Islet of Langerhans (tissue), 1 donor: ENCODE results near the gene GNL3L.
"Not testable (repeated sequence)": the region's sequence is repeated elsewhere in the genome, so short reads cannot be mapped to it uniquely, and the experiment has no call there.

Experiments used
- FAIRE-seq: peaks from one replicate; lab custom pipeline; 2011; peaks lifted over from hg19 to GRCh38; lab: Jason Lieb, UNC

GNL3L gene

GRCh38 chrX:54529552-54530356, at the start of gene GNL3L:
GNL3L (plus strand) TSS chrX:54530219; CDS start chrX:54532567, 2,348 bp downstream.
- FAIRE-seq = peak; percentile 69

GRCh38 chrX:54482839-54483593, 47.0 kb upstream of the GNL3L start:
- FAIRE-seq = no peak

- no peak for FAIRE-seq
Measured at GRCh38 chrX:54483946-54484345, 46.1 kb upstream of the GNL3L start.

DNA sequence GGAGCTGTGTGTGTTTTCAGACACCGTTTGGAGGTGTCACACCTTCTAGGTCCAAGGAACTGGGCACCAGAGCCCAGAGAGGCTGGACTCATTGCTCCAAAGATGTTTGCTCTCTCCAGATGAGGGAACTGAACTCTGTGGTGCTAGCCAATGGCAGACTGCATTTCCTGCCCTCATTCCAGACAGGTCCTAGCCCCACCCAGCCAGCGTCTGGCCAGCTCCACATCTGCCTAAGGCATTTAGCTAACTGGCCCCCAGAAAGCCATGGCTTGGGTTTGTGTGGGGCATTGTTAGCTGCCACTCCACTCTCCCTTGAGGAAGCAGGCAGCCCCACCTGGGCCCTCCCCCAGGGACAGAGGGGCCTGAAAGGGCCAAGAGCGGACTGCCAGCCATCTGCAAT, 45.4 kb upstream of the GNL3L start:
- no peak for FAIRE-seq

DNA sequence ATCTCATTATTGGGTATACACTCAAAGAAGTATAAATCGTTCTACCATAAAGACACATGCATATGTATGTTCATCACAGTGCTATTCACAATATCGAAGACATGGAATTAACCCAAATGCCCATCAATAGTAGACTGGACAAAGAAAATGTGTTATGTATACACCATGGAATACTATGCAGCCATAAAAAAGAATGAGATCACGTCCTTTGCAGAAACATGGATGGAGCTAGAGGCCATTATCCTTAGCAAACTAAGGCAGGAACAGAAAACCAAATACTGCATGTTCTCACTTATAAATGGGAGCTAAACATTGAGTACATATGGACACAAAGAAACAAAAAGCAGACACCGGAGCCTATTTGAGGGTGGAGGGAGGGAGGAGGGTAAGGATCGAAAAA, 40.2 kb upstream of the GNL3L start:
- not testable (repeated sequence) for FAIRE-seq

DNA sequence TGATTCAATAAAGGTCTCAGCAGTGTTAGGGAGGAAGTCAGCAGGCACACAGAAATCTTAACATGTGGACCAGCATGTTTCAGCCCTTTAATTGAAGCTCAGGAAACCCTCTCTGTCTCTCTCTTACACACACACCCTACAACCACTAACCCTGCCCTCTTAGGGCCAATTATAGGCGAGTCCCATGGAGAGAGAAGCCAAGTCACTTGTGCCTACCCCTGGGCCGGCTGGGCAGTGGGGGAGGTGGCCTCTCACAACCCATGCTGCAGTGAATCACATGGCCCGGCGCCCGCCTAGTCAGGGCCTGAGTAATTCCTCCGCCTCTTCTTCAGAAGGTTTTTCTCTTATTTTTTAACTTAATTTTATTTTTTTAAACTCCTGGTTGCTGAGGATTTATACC, 37.7 kb upstream of the GNL3L start:
- no peak for FAIRE-seq

DNA sequence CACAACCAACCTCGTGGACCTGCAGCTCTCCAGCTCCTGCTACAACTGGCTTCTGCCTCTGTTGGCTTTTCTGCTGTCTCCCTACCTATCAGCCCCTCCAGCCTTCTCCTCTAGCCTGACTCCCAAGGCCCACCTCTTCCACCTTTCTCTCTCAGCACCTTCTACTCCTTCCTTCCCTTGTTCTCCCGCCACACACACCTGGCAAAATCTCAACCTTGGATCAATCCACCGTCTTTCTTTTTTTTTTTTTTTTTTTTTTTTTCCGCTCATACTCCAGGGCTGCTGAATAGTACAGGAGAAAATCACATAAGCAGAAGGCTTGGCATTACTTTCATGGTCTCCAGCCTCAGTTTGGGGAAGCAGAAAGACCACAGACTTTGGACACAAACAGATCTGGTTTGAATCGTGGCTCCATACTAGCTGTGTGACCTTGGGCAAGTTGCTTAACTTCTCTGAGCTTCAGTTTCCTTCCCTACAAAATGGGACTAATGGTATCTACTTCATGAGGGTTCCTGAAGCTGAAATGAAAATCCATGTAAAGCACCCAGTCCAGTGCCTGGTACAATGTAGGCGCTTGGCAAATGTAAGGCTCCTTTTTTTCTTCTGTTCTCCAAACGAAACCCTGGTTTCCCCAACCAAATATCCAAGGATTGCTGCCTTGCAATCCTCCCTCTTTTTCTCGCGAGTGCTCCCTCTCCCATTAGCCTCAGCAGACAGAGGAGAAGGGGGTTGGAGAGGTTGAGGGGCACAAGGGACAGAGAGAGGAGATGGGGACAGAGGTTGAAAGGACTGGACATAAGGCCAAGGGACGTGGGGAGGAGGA, 35.6 kb upstream of the GNL3L start:
- no peak for FAIRE-seq

DNA sequence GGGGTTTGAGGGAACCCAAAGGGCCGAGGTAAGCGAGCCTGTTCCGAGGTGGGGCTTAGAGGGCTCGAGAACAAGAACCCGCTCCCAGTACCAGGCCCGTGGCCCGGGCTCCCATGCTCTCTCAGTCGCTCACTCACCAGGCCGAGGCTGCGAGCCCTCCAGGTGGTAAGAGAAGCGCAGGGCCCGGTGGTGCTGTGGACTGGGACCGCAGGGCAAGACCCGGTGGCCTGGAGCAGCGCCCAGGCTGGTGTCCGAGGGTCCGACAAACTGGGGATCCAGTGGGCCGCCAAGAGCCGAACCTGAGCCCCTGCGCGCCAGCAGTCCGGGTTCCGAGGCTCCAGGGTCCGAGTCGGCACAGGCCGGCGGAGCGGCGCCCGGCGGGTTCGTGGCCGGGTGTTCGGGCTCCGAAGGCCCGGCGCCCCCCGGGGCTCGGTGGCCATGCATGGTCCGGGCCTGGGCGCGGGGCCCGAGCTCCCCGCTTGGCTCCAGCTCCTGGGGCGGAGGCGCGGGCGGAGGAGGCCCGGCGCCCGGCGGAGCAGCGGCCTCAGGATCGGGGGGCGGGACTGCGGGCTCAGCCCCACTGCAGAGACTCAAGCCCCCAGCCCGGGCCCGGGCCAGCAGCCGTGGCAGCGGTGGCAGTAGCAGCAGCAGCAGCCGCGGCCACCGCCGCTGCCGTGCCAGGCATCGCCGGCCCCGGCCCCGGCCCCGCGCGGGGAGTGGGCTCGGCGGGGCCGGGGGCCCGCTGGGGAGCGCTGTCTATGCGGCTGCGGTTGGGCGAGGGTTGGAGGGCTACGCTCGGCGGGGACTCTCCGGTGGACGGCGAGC, 34.8 kb upstream of the GNL3L start:
- no peak for FAIRE-seq

DNA sequence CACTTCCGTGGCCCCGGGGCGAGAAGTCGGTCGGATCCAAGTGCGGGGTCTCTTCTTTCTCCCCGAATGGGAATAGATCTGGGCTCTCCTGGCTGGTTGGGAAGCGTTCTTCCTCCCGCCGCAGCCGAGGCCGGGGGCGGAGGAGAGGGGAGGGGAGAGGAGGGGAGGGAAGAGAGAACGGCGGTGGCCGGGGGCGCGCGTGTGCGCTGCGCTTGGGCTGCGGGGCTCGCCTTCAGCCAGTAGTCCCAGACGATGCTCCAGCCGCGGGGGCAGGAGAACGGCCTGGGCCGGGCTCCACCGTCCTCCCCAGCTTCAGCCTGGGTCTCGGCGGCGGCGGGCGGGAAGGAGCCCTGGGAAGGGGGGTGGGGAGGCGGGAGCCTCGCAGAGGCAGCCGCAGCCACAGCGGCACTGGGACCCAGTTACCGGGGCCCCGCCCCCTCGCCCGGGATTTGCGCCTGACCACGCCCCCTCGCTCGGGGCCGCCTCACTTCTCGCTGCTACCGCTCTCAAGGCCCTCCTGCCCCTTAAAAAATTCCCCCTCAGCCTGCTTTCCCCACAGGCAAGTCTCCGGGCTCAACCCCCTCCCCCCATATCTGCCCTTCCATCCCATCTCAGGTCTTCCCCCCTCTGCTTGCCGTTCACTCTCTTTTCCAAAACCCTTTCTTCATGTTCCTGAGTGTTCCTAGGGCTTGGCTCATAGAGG, 34.1 kb upstream of the GNL3L start, which contains the start of gene FGD1:
Gene FGD1, minus strand, starts transcription at position 421 of the 703 bp plus-strand sequence. CDS start 802 bp downstream, outside the sequence.
- no peak for FAIRE-seq

- FAIRE-seq = no peak
Measured at GRCh38 chrX:54496517-54496852, 33.5 kb upstream of the GNL3L start.

DNA sequence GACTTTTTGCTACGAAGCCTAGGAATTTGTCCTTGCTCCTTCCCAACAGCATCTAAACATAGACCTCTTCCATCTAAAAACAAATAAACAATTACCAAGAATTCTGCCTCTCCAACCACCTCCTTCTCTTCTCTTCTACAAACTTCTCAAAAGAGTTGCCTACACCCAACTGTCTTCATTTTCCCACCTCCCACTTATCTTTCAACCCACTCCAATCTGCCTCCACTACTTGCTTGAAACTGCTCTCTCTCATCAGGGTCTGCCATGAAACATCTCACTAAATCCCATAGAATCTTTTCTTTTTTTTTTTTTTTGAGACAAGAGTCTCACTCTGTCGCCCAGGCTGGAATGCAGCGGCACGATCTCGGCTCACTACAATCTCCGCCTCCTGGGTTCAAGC, 33.1 kb upstream of the GNL3L start:
- no peak for FAIRE-seq

DNA sequence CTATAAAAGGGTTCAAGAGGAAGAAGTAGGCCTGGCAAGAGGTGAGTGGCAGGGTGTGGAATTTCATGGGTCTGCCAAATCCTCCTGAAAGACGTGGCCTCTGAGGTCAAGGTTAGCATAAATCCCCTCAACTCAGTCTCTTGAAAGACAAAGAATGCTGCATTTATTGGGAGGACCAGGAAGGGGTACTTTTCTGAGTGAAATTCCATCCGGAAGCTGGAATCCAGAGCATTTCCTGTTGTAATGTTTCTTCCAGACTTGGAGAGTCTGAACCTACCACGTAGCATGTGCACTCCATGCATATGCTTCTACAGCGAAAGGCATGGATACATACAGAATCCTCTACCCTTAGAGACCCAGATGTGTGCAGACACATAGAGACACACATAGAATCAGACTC, 20.6 kb upstream of the GNL3L start:
- FAIRE-seq = no peak

DNA sequence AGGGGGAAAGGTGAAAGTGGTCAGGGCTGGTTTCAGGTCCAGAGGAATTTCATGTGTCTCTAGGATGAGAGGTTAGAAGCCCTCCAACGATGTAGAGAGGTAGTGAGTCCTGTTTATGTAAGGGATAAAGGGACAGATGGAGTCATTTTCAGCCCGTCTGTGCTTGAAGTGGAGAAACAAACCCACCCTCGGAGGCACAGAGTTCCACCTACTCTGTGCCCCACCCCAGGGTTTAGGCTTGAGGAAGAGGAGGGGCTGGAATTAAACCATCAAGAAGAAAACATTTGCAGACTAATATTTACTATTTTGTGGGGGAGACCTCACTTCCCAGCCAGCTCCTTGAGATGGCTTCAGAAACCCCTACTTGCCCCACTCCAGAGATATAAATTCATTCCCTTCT, 868 bp upstream of the GNL3L start:
- no peak for FAIRE-seq

DNA sequence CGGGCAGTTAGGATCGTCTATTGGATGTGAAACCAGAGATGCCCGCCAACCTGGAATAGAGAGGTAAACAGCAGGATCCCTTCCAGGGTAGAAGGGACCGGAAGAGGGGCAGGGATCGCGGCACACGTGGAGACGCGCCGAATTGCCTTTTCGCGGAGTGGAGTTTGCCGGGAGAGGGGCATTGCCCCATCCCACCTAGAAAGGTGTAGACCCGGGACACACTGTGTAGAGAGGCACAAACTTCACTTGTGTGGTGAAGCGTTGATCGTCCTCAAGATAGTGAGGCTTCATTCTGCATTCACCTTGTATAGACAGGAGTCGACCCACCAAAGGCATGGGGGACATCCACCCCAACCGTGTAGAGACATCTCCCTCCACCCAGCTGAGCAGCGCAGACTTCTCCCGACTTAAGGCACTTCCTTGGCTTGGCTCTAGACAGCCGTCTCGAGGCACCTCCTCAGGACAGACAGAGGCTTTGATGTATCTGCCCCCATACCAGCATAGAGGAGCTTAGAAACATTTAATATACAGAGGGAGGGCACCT, 410 bp downstream of the GNL3L start:
- FAIRE-seq = no peak

DNA sequence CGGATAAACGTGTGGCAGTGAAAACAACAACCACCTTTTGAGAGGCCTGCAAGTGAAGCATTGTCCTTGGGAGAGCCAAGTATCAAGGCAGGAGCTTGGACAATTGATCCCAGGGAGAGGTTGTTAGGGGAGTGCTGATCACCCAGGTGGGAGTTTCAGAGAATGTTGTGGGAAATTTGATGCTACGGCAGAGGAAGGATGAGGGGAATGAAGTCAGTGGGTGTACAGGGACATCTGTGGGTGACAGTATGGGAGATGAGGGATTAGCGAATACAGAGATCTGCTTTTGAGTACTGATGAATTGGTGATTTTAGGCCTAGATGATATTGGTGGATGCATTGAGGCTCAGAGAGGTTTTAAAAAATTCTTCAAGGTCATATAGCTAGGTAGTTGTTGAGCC, 4.3 kb downstream of the GNL3L start:
- no peak for FAIRE-seq

GRCh38 chrX:54540289-54540688, 10.3 kb downstream of the GNL3L start:
- no peak for FAIRE-seq

DNA sequence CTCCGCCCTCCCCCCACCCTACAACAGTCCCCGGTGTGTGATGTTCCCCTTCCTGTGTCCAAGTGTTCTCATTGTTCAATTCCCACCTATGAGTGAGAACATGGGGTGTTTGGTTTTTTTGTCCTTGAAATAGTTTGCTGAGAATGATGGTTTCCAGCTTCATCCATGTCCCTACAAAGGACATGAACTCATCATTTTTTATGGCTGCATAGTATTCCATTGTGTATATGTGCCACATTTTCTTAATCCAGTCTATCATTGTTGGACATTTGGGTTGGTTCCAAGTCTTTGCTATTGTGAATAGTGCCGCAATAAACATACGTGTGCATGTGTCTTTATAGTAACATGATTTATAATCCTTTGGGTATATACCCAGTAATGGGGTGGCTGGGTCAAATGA, 12.2 kb downstream of the GNL3L start:
- not testable (repeated sequence) for FAIRE-seq

DNA sequence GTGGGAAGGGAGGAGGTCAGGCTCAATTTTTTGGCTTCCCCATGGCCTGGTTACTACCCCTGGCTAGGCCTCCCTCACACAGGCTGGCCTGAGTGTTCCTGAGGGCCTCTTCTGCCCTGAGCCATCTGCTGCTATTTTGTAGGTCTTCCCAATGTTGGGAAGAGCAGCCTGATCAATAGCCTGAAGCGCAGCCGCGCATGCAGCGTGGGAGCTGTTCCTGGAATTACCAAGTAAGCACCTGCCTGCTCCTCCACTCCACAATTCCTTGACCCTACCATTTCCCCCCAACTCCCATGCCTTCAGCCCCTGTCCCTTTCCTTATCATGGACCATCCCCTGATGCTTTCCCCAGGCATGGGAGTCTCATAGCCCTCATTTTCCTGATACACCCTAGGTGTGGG, 20.8 kb downstream of the GNL3L start:
- FAIRE-seq = no peak

- FAIRE-seq = no peak
Measured at GRCh38 chrX:54551801-54552200, 21.8 kb downstream of the GNL3L start.

DNA sequence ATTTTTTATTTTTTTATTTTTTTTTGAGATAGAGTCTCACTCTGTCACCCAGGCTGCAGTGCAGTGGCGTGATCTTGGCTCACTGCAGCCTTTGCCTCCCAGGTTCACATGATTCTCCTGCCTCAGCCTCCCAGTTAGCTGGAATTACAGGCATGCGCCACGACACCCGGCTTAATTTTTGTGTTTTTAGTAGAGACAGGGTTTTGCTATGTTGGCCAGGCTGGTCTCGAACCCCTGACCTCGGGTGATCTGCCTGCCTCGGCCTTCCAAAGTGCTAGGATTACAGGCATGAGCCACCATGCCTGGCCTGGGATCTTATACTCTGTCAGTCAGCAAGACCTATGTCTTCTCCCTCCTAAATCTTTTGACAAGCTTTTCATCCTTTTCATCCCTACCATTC, 25.0 kb downstream of the GNL3L start:
- FAIRE-seq = not testable (repeated sequence)

GRCh38 chrX:54560411-54560810, 30.4 kb downstream of the GNL3L start:
- no peak for FAIRE-seq
